ENCODE measurements around the gene PXT1. TPM values are rescaled to one million over a fixed set of nuclear protein-coding genes. Genes with fewer than 3 reads are reported as not detected.
"Not testable (repeated sequence)": the region's sequence is repeated elsewhere in the genome, so short reads cannot be mapped to it uniquely, and the experiment has no call there.

Gene PXT1
- total and polyA plus RNA-seq, 8 donors, result 0.06 to 0.08 (median 0.07) TPM; not detected in 4

- H3K4me3 ChIP-seq, result no peak overlapping the region
Observed at GRCh38 chr6:36461646-36462045, 19.0 kb upstream of the PXT1 start.

GRCh38 chr6:36460916-36461315 lies 18.3 kb upstream of the PXT1 start:
- H3K27me3 ChIP-seq, result no peaks in the 10 kb centered on the region
- H3K4me3 ChIP-seq, result no peak overlapping the region
- H3K4me1 ChIP-seq, result peaks cover 0 to 17% of the 10 kb centered on the region in 2 donors
- no peak for ATAC-seq
- no peak for TF ChIP-seq CTCF (IDR thresholded peaks at IDR 0.05)
- no peaks in the 10 kb centered on the region for H3K9me3 ChIP-seq
- peaks cover 0 to 1% of the 10 kb centered on the region in 2 donors for H3K36me3 ChIP-seq
- no peak for DNase-seq
- no peak overlapping the region for H3K27ac ChIP-seq
- intact Hi-C loops (cut with DNase I), result no loop called here

More at GRCh38 chr6:36461646-36462045, 19.0 kb upstream of the PXT1 start:
- ATAC-seq (no peak), DNase-seq (no peak)
- H3K27me3 ChIP-seq, result no peaks in the 10 kb centered on the region
- no peak for TF ChIP-seq CTCF (IDR thresholded peaks at IDR 0.05)
- peaks cover 0 to 17% of the 10 kb centered on the region in 2 donors for H3K4me1 ChIP-seq
- H3K27ac ChIP-seq, result no peak overlapping the region
- H3K9me3 ChIP-seq, result no peaks in the 10 kb centered on the region
- no peaks in the 10 kb centered on the region for H3K36me3 ChIP-seq
- intact Hi-C loops (cut with DNase I), result no loop called here

GRCh38 chr6:36459501-36459900 lies 16.8 kb upstream of the PXT1 start:
- peaks cover 0 to 7% of the 10 kb centered on the region in 2 donors for H3K36me3 ChIP-seq
- peaks cover 0 to 17% of the 10 kb centered on the region in 2 donors for H3K4me1 ChIP-seq
- TF ChIP-seq CTCF (IDR thresholded peaks at IDR 0.05), result no peak
- no peak overlapping the region for H3K4me3 ChIP-seq
- ATAC-seq (no peak), DNase-seq (no peak)
- H3K27me3 ChIP-seq, result no peaks in the 10 kb centered on the region
- H3K27ac ChIP-seq, result no peak overlapping the region
- H3K9me3 ChIP-seq, result no peaks in the 10 kb centered on the region
- intact Hi-C loops (cut with DNase I), result no loop called here

- Histone ChIP-seq H3K36me3 (peaks cover 0 to 19% of the 10 kb centered on the region in 2 donors), H3K27ac (no peak overlapping the region), H3K27me3 (no peaks in the 10 kb centered on the region), H3K4me1 (peaks cover 0 to 6% of the 10 kb centered on the region in 2 donors), H3K9me3 (no peaks in the 10 kb centered on the region), H3K4me3 (no peak overlapping the region)
- no peak for TF ChIP-seq CTCF (IDR thresholded peaks at IDR 0.05)
- DNase-seq, result peak in 1 of 4 donors; percentile 43
- ATAC-seq, result peak; percentile 69
- intact Hi-C loops (cut with DNase I), result no loop called here
Observed at GRCh38 chr6:36455486-36456027, 12.9 kb upstream of the PXT1 start.

- peaks cover 0 to 34% of the 10 kb centered on the region in 2 donors for H3K36me3 ChIP-seq
- ATAC-seq; H3K27ac ChIP-seq; H3K4me3 ChIP-seq; intact Hi-C loops (cut with DNase I); H3K27me3 ChIP-seq; H3K4me1 ChIP-seq; DNase-seq; H3K9me3 ChIP-seq: not testable (repeated sequence)
Observed at GRCh38 chr6:36452897-36453296, 10.2 kb upstream of the PXT1 start.

GRCh38 chr6:36449173-36449572 lies 6.5 kb upstream of the PXT1 start:
- Histone ChIP-seq H3K36me3 (peaks cover 0 to 27% of the 10 kb centered on the region in 2 donors), H3K4me1 (peaks cover 10 to 25% of the 10 kb centered on the region in 2 donors)
- H3K27ac ChIP-seq; ATAC-seq; DNase-seq; intact Hi-C loops (cut with DNase I); H3K27me3 ChIP-seq; H3K4me3 ChIP-seq; H3K9me3 ChIP-seq: not testable (repeated sequence)
